Measurements from ENCODE around the gene SLC4A5.

DNA sequence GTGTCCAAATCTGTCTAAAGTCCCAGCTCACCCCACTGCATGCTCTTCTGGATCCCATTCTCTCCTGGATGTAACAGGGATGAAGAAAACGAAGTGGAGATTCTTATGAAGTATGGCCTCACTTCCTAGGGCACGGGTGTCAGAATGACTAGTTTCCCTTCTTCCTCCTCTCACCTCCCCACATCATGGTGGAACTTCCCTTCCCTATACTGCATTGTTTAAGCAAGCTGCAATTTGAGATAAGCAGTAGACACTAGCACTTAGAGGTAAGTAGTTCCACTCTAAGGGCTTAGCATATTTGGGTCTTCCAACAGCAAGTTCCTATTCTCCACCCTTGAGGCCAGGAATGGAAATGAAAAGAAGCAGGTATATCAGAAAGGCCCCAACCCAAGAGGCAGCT, 29.7 kb downstream of the SLC4A5 start:
- no peak for TF ChIP-seq POLR2A (IDR thresholded peaks at IDR 0.05; ENCODE audit: extremely low read depth, insufficient read length)
- TF ChIP-seq, protein P1, sequence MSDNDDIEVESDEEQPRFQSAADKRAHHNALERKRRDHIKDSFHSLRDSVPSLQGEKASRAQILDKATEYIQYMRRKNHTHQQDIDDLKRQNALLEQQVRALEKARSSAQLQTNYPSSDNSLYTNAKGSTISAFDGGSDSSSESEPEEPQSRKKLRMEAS (IDR thresholded peaks at IDR 0.05; ENCODE audit: low read depth, low read length): no peak
- TF ChIP-seq, protein P2, sequence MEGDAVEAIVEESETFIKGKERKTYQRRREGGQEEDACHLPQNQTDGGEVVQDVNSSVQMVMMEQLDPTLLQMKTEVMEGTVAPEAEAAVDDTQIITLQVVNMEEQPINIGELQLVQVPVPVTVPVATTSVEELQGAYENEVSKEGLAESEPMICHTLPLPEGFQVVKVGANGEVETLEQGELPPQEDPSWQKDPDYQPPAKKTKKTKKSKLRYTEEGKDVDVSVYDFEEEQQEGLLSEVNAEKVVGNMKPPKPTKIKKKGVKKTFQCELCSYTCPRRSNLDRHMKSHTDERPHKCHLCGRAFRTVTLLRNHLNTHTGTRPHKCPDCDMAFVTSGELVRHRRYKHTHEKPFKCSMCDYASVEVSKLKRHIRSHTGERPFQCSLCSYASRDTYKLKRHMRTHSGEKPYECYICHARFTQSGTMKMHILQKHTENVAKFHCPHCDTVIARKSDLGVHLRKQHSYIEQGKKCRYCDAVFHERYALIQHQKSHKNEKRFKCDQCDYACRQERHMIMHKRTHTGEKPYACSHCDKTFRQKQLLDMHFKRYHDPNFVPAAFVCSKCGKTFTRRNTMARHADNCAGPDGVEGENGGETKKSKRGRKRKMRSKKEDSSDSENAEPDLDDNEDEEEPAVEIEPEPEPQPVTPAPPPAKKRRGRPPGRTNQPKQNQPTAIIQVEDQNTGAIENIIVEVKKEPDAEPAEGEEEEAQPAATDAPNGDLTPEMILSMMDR (IDR thresholded peaks at IDR 0.05; ENCODE audit: low read depth, low read length): no peak
- no peak for TF ChIP-seq MYC (IDR thresholded peaks at IDR 0.05; ENCODE audit: low read depth, low read length)

Measured in NB4 (cell line).